Measurements from ENCODE around the gene RCE1.

RCE1 gene

GRCh38 chr11:66856496-66857233 lies 13.4 kb downstream of the RCE1 start, which contains the start of gene LRFN4:
TSS of gene LRFN4 (plus strand) at chr11:66857064. CDS start at chr11:66857745, 681 bp downstream.
- DNase-seq (ENCODE audit: low read depth in 4 of 4, low spot score in 1 of 4), result peak in 3 of 4 experiments; percentile 16 to 21 (median 20)

- DNase-seq (ENCODE audit: low read depth in 4 of 4, low spot score in 1 of 4), result no peak
Measured at GRCh38 chr11:66857234-66857926, 14.1 kb downstream of the RCE1 start.

GRCh38 chr11:66857927-66858185 lies 14.6 kb downstream of the RCE1 start:
- no peak for DNase-seq (ENCODE audit: low read depth in 4 of 4, low spot score in 1 of 4)

GRCh38 chr11:66858186-66858938 lies 15.1 kb downstream of the RCE1 start:
- DNase-seq (ENCODE audit: low read depth in 4 of 4, low spot score in 1 of 4), result no peak

- no peak for DNase-seq (ENCODE audit: low read depth in 4 of 4, low spot score in 1 of 4)
Measured at GRCh38 chr11:66858939-66859685, 15.9 kb downstream of the RCE1 start.

GRCh38 chr11:66859686-66860448 lies 16.6 kb downstream of the RCE1 start:
- DNase-seq (ENCODE audit: low read depth in 4 of 4, low spot score in 1 of 4), result no peak

- no peak for DNase-seq (ENCODE audit: low read depth in 4 of 4, low spot score in 1 of 4)
Measured at GRCh38 chr11:66860449-66860831, 17.2 kb downstream of the RCE1 start.

GRCh38 chr11:66861038-66861773 lies 18.0 kb downstream of the RCE1 start:
- no peak for DNase-seq (ENCODE audit: low read depth in 4 of 4, low spot score in 1 of 4)

GRCh38 chr11:66861774-66862558 lies 18.7 kb downstream of the RCE1 start:
- no peak for DNase-seq (ENCODE audit: low read depth in 4 of 4, low spot score in 1 of 4)

GRCh38 chr11:66862559-66863037 lies 19.4 kb downstream of the RCE1 start:
- DNase-seq (ENCODE audit: low read depth in 4 of 4, low spot score in 1 of 4), result no peak

GRCh38 chr11:66863428-66864125 lies 20.3 kb downstream of the RCE1 start:
- DNase-seq (ENCODE audit: low read depth in 4 of 4, low spot score in 1 of 4), result no peak

- no peak for DNase-seq (ENCODE audit: low read depth in 4 of 4, low spot score in 1 of 4)
Measured at GRCh38 chr11:66864172-66864901, 21.1 kb downstream of the RCE1 start.

- DNase-seq (ENCODE audit: low read depth in 4 of 4, low spot score in 1 of 4), result no peak
Measured at GRCh38 chr11:66864924-66865697, 21.9 kb downstream of the RCE1 start.

GRCh38 chr11:66866007-66866406 lies 22.8 kb downstream of the RCE1 start:
- no peak for DNase-seq (ENCODE audit: low read depth in 4 of 4, low spot score in 1 of 4)

- no peak for DNase-seq (ENCODE audit: low read depth in 4 of 4, low spot score in 1 of 4)
Measured at GRCh38 chr11:66866511-66866986, 23.3 kb downstream of the RCE1 start.

GRCh38 chr11:66867425-66868040 lies 24.3 kb downstream of the RCE1 start:
- DNase-seq (ENCODE audit: low read depth in 4 of 4, low spot score in 1 of 4), result no peak

Data from stimulated activated CD4-positive, alpha-beta T cell treated with anti-CD3 and anti-CD28 coated beads, Interleukin-1b, Interleukin-23, amount 100 ng/mL, for 24 hours (primary cell).